ENCODE data around the gene PDLIM4. TPM values are rescaled to one million over a fixed set of nuclear protein-coding genes. Genes with fewer than 3 reads are reported as not detected.

The PDLIM4 gene
- total and polyA plus RNA-seq, 2 experiments from 2014 or later: 25.2 to 31.8 TPM

DNA sequence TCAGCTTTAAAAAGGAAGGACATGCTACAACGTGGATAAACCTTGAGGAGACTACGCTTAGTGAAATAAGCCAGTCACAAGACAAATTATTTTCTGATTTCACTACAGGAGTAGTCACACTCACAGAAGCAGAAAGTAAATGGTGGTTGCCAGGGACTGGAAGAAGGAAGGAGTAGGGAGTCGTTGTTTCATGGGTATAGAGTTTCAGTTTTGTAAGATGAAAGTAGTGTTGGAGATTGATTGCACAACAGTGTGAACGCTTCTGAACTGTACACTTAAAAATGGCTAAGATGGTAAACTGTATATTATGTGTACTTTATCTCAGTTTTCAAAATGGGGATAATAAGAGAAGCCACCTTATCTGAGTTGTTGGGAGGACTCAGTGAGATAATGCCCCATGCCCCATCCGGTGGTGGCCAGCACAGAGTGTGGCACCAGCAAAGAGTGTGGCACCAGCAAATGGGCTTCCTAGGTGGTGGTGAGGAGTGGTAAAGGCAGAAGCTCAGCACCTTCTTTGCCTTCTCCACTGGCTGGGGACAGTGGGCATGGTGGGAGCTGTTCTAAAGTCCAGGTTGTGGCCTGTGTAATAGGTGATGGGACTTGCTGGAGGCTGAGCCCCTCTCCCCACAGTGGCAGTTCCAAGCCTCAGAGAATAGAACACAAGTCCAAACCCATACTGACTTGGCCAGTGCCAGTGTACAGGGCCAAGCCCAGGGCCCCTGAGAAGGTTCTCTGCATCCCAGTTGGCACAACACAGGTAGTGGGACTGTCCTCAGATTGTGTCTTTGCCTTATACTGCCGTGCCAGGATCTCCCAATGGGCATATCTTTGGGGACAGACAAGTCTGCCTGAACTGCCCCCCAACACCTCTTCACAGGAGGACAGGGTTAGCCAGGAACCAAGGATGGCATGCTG lies 41.1 kb downstream of the PDLIM4 start:
- H3F3A ChIP-seq (replicated peaks; ENCODE audit: low read depth): no peaks in the 10 kb centered on the region
- H4K20me1 ChIP-seq (replicated peaks; ENCODE audit: insufficient read depth): no peaks in the 10 kb centered on the region
- DNase-seq (ENCODE audit: low spot score): no peak
- H2AFZ ChIP-seq: no peak overlapping the region
- Mint-ChIP-seq H3K4me3 (no peak overlapping the region), H3K27ac (no peak overlapping the region), H3K36me3 (ENCODE audit: low read depth) (no peaks in the 10 kb centered on the region), H3K4me1 (peaks cover 8% of the 10 kb centered on the region; the same call in 2 of the 3 replicates), H3K27me3 (ENCODE audit: insufficient read depth, low read depth, poor library complexity) (peaks cover 21% of the 10 kb centered on the region), H3K9me3 (no peaks in the 10 kb centered on the region)
- TF ChIP-seq CREB1 (CRISPR knock-in tag; IDR thresholded peaks at IDR 0.05; ENCODE audit: low read depth): no peak
- TF ChIP-seq ZNF331 (CRISPR knock-in tag; IDR thresholded peaks at IDR 0.05; ENCODE audit: low read depth): no peak
- TF ChIP-seq ZNF114 (CRISPR knock-in tag; IDR thresholded peaks at IDR 0.05): no peak
- TF ChIP-seq STAT1 (IDR thresholded peaks at IDR 0.05; ENCODE audit: unreplicated experiment): no peak
- no peaks in the 10 kb centered on the region for H3K9me2 ChIP-seq (ENCODE audit: insufficient read depth)
- no peak overlapping the region for H3K27ac ChIP-seq (ENCODE audit: low read depth)
- peaks cover 24% of the 10 kb centered on the region for H3K27me3 ChIP-seq (ENCODE audit: insufficient read depth)
- H3K4me2 ChIP-seq: no peak overlapping the region
- peaks cover 3% of the 10 kb centered on the region; the same call in 1 of the 2 replicates for H3K4me1 ChIP-seq (ENCODE audit: insufficient read depth)
- no peak for ATAC-seq
- no peaks in the 10 kb centered on the region for H3K79me2 ChIP-seq (replicated peaks; ENCODE audit: insufficient read depth)
- no peaks in the 10 kb centered on the region for H3K36me3 ChIP-seq (ENCODE audit: insufficient read depth)
- H3K4me3 ChIP-seq: no peak overlapping the region

DNA sequence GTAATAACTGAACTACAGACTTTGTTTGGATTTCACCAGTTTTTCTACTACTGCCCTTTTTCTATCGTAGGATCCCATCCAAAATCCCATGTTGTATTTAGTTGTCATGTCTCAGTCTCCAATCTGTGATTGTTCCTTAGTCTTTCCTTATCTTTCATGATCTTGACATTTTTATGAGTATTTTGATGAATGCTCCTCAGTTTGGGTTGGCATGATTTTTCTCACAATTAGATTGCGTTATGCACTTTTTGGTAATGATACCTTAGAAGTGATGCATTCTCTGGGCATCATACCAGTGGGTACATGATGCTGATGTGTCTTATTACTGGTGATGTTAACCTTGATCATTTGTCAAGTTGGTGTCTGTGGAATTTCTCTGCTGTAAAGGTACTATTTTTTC lies 42.4 kb downstream of the PDLIM4 start:
- H3K4me3 Mint-ChIP-seq: no peak overlapping the region
- Histone ChIP-seq H2AFZ (no peak overlapping the region), H3K4me3 (no peak overlapping the region), H3K27me3 (ENCODE audit: insufficient read depth) (peaks cover 16% of the 10 kb centered on the region), H3K4me2 (no peak overlapping the region), H3F3A (replicated peaks; ENCODE audit: low read depth) (no peaks in the 10 kb centered on the region), H3K79me2 (replicated peaks; ENCODE audit: insufficient read depth) (no peaks in the 10 kb centered on the region), H3K4me1 (ENCODE audit: insufficient read depth) (peaks cover 3% of the 10 kb centered on the region; the same call in 1 of the 2 replicates), H4K20me1 (replicated peaks; ENCODE audit: insufficient read depth) (no peaks in the 10 kb centered on the region), H3K27ac (ENCODE audit: low read depth) (no peak overlapping the region), H3K9me2 (ENCODE audit: insufficient read depth) (no peaks in the 10 kb centered on the region), H3K36me3 (ENCODE audit: insufficient read depth) (no peaks in the 10 kb centered on the region)
- ATAC-seq: no peak
- no peak overlapping the region for H3K27ac Mint-ChIP-seq
- H3K27me3 Mint-ChIP-seq (ENCODE audit: insufficient read depth, low read depth, poor library complexity): peaks cover 16% of the 10 kb centered on the region
- H3K4me1 Mint-ChIP-seq: peaks cover 9% of the 10 kb centered on the region; the same call in 2 of the 3 replicates
- H3K36me3 Mint-ChIP-seq (ENCODE audit: low read depth): no peaks in the 10 kb centered on the region
- H3K9me3 Mint-ChIP-seq: no peaks in the 10 kb centered on the region
- no peak for DNase-seq (ENCODE audit: low spot score)
- TF ChIP-seq REST (IDR thresholded peaks at IDR 0.05; ENCODE audit: unreplicated experiment) (no peak), EZH2phosphoT487 (IDR thresholded peaks at IDR 0.05; ENCODE audit: unreplicated experiment) (no peak), STAT1 (IDR thresholded peaks at IDR 0.05; ENCODE audit: unreplicated experiment) (no peak), POLR2AphosphoS5 (IDR thresholded peaks at IDR 0.05; ENCODE audit: low read depth) (no peak), JUNB (IDR thresholded peaks at IDR 0.05; ENCODE audit: unreplicated experiment) (no peak), CREB1 (CRISPR knock-in tag; IDR thresholded peaks at IDR 0.05; ENCODE audit: low read depth) (no peak), ZNF331 (CRISPR knock-in tag; IDR thresholded peaks at IDR 0.05; ENCODE audit: low read depth) (no peak)
- TF ChIP-seq, protein P1, sequence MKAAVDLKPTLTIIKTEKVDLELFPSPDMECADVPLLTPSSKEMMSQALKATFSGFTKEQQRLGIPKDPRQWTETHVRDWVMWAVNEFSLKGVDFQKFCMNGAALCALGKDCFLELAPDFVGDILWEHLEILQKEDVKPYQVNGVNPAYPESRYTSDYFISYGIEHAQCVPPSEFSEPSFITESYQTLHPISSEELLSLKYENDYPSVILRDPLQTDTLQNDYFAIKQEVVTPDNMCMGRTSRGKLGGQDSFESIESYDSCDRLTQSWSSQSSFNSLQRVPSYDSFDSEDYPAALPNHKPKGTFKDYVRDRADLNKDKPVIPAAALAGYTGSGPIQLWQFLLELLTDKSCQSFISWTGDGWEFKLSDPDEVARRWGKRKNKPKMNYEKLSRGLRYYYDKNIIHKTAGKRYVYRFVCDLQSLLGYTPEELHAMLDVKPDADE (IDR thresholded peaks at IDR 0.05): no peak
- TF ChIP-seq, protein P2, sequence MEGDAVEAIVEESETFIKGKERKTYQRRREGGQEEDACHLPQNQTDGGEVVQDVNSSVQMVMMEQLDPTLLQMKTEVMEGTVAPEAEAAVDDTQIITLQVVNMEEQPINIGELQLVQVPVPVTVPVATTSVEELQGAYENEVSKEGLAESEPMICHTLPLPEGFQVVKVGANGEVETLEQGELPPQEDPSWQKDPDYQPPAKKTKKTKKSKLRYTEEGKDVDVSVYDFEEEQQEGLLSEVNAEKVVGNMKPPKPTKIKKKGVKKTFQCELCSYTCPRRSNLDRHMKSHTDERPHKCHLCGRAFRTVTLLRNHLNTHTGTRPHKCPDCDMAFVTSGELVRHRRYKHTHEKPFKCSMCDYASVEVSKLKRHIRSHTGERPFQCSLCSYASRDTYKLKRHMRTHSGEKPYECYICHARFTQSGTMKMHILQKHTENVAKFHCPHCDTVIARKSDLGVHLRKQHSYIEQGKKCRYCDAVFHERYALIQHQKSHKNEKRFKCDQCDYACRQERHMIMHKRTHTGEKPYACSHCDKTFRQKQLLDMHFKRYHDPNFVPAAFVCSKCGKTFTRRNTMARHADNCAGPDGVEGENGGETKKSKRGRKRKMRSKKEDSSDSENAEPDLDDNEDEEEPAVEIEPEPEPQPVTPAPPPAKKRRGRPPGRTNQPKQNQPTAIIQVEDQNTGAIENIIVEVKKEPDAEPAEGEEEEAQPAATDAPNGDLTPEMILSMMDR (conservative IDR thresholded peaks at IDR 0.05; ENCODE audit: low read depth in 2 of 2): no peak

Data from GM23338 (cell line).